Measurements from ENCODE around the gene PAQR6.
"Not testable (repeated sequence)": the region's sequence is repeated elsewhere in the genome, so short reads cannot be mapped to it uniquely, and the experiment has no call there.

The PAQR6 gene

DNA sequence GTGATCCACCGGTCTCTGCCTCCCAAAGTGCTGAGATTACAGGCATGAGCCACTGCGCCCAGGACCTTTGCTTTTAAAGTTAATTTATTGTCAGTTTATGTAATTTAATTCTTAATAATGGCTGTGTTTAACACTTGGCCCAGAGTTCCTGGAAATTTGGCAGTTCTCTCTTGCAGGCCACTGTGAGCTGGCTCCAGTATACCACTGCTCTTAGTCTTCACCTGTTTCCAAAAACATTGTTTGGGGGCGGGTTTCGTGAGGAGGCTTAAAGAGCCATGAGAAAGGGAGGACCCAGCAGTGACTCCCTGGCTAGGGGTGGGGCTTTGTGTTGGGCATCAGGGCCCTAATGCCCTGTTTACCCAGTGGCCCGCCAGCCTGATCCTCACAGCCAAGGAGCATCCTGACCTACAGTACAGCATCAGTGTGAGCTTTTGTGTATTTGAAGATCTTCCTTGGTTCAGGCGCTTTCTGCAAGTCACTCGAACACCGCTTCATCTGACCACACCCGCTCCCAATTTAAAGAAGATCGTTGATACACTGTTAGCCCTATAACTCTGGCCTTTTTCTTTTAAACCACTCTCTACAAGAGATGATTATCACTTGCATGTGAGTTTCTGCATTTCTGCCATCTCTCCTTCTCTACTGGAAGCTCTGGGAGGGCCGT lies 17.9 kb downstream of the PAQR6 start:
- peak; percentile 29 for DNase-seq

DNA sequence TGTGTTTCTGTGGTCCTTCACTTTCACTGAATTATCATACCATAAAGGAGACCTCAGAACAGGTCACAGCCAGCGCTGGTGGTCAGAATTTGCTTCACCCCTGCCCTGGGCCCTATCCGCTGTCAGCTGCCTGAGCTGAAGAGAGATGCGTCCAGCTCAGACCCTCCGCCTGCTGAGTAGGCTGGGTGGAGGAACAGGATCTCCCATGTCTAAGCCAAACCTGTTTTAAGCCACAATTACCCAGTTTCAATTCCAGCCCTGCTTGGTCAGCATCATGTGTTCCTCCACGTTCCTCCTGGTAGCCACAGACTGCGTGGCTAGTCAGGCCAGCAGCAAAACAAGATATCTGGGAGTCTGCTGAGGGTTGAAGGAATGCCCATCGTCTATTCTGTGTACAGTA lies 19.4 kb downstream of the PAQR6 start:
- DNase-seq = peak; percentile 41

DNA sequence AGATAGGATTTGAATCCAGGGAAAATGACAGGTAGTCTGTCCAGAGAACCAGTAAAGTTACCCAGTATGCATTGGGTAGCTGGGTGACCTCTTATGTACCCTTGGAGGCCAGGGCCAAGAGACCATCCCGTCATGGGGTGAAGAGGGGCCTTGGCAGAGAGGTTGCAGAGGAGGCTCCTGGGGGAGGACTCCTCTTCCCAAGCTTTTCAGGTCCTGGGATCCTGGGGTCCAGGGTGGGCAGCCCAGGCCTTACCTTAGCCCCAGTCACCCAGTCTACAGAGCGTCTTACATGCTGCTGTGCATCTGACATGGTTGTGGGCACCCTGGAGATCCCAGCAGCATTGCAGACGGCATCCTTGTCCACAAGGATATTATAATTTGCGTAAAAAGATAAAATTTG lies 21.1 kb downstream of the PAQR6 start:
- no peak for DNase-seq

DNA sequence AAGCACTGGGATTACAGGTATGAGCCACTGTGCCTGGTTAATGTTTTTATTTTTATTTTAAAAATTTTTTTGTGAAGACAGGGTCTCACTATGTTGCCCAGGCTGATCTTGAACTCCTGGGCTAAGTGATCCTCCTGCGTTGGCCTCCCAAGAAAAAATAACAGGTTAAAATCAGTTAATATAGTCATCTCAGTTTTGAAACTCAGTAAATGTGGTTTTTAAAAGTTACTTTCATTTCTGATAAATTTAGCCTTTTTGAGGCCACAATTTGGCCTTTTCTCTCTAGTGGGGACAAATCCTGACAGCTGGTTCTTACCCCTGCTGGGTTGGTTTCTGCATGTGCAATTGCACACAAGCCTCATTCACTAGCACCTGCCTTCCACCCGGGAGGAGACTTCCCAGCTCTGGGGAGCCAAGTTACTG lies 21.7 kb downstream of the PAQR6 start:
- DNase-seq = no peak

DNA sequence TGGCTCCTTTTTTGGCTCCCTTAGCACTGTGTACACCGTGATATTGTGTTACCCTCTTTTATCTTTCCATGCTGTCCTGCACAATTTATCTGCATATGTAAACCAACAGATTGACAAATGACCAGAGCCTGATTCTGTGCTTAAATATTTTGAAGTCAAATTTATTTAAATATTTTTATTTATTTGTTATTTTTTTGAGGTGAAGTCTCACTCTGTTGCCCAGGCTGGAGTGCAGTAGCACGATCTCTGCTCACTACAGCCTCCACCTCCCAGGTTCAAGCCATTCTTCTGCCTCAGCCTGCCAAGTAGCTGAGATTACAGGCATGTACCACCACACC lies 22.2 kb downstream of the PAQR6 start:
- no peak for DNase-seq

DNA sequence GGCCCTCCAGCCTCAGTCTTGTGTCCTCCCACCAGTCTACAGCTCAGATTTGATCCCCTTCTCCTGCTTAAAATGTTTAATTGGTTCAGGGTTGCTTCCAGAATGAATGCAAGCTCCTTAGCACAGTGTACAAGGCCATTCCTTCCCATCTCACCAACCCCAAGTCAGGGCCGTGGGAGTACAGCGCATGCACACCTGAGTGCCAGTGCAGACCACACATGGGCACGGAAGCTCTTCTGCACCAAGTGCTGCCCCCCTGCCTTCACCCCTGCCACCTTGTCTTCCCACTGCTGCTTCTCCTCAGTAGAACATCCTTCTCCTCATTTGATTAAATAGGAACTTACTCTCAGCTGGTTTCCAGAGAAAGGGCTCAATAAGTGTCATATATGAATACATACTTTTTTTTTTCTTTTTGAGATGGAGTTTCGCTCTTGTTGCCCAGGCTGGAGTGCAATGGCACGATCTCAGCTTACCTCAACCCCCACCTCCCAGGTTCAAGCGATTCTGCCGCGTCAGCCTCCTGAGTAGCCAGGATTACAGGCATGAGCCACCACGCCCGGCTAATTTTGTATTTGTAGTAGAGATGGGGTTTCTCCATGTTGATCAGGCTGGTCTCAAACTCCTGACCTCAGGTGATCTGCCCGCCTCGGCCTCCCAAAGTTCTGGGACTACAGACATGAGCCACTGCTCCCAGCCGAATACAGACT lies 25.7 kb downstream of the PAQR6 start:
- no peak for DNase-seq

DNA sequence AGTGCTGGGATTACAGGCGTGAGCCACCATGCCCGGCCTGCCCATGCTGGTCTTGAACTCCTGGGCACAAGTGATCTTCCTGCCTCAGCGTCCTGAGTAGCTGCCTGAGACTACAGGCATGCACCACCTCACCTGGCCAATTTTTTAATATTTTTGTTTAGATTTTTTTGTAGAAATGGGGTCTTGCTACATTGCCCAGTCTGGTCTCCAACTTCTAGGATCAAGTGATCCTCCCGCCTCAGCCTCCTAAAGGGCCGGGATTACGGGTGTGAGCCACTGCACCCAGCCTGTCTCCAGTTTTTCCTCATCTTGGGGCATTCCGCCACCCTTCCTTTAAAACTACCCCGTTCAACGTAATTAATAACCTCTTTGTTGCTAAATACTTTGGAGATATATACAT lies 27.6 kb downstream of the PAQR6 start:
- no peak for DNase-seq

DNA sequence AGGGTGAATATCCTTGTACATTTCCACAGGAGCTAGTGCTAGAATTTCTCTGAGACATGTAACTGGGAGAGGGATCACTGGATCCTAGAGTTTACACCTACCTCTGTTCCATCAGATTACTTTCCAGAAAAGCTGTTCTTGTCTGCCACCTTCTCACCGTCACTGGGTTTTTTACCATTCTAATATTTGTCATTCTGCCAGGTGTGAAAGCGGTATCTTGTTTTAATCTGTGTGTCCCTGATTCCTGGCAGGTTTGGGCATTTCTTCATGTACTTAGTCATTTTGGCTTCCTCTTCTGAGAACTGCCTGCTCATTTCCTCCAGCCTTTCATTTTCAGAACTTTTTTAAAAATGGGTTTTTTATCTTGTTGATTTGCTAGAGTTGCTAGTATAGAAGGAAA lies 30.0 kb downstream of the PAQR6 start:
- no peak for DNase-seq

DNA sequence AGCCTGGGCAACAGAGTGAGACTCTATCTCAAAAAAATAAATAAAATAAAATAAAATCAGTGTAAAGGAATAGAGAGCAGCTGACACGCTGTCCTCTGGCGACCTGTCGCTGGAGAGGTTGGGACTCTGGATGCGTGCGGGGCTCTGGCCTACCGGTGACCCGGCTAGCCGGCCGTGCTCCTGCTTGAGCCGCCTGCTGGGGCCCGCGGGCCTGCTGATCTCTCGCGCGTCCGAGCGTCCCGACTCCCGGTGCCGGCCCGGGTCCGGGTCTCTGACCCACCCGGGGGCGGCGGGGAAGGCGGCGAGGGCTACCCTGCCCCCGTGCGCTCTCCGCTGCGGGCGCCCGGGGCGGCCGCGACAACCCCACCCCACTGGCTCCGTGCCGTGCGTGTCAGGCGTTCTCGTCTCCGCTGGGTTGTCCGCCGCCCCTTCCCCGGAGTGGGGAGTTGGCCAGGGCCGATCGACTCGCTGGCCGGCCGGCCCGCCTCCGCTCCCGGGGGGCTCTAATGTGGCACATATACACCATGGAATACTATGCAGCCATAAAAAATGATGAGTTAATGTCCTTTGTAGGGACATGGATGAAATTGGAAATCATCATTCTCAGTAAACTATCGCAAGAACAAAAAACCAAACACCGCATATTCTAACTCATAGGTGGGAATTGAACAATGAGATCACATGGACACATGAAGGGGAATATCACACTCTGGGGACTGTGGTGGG lies 31.3 kb downstream of the PAQR6 start:
- not testable (repeated sequence) for DNase-seq

DNA sequence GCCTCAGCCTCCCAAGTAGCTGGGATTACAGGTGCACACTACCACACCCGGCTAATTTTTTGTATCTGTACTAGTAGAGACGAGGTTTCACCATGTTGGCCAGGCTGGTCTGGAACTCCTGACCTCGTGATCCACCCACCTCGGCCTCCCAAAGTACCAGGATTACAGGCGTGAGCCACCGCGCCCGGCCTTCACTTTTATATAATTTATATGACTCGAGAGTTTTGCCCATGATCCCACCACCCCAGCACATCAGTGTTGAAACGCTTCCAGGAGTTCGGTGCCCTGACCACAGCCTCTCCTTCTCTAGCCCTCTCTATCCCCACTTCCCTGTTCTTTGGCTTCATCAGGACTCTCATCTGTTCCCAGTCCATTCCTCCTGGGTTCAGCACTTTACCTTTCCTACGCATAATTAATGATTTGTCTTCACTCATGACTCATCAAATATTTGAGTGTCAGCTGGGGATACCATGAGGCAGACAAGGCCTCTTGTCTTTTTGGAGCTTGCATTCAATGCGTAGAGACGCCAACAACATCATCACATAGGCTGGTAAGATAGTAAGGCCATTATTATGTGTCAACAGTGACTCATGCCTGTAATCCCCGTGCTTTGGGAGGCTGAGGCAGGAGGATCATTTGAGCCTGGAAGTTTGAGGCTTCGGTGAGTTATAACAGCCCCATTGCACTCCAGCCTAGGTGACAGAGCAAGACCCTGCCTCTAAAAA lies 33.7 kb downstream of the PAQR6 start:
- no peak for DNase-seq

DNA sequence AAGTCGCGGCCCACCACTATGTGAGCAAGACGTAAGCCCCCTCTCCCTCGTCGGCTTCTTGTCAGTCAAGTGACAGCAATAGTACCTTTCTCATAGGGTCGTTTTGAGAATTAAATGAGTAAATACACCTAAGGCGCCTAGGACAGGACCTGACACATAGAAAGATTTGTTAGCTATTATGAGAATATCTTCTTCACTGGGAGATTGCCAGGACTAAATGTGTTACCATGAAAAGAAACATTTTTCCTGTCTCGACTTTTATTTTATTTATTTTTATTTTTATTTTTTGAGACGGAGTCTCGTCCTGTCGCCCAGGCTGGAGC lies 34.3 kb downstream of the PAQR6 start:
- no peak for DNase-seq

DNA sequence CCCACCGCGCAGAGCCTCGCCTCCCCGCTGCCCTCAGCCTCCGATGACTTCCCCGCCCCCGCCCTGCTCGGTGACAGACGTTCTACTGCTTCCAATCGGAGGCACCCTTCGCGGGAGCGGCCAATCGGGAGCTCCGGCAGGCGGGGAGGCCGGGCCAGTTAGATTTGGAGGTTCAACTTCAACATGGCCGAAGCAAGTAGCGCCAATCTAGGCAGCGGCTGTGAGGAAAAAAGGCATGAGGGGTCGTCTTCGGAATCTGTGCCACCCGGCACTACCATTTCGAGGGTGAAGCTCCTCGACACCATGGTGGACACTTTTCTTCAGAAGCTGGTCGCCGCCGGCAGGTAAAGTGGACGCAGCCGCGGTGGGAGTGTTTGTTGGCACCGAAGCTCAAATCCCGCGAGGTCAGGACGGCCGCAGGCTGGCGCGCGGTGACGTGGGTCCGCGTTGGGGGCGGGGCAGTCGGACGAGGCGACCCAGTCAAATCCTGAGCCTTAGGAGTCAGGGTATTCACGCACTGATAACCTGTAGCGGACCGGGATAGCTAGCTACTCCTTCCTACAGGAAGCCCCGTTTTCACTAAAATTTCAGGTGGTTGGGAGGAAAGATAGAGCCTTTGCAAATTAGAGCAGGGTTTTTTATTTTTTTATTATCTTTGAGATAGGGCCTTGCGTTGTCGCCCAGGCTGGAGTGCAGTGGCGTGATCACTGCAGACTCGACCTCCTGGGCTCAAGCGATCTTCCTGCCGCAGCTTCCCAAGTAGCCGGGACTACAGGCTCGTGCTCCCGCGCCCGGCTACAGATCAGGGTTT lies 34.8 kb downstream of the PAQR6 start, which contains the start of gene PMF1:
Gene PMF1, plus strand, starts transcription at position 175 of the 811 bp plus-strand sequence. Its CDS starts 9 bp downstream, at position 184.
- DNase-seq = peak; percentile 98

DNA sequence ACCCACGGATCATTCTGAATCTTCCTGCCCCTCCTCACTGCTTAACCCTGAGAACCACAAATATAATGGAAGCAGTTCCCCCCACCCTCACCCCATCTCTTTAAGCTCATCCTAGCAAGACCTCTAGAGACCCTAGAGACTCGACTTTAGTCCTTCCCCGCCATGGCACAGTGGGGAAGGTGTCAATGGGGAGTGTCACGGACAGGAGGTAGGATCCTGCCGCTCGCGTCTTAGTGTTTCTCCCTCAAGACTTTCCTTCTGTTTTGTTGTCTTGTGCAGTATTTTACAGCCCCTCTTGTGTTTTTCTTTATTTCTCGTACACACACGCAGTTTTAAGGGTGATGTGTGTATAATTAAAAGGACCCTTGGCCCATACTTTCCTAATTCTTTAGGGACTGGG lies 35.7 kb downstream of the PAQR6 start:
- DNase-seq = no peak

DNA sequence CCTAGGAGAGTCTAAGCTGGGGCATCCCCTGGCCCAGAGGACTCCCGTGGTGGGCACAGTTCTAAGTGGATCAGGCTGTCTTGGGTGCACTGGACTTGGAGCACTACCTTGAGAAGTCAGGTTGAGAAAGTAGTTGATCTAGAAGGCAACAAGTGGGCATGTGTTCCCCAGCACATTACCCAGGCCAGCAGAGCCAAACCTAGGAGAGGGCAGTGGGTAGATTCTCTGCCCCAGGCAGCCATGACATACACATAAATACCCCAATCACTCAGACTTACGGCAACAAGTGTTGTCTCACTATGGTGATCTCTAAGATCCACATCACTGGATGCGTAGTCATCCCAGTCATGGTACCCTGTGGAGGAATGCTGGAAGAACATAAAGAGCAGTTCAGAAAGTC lies 36.6 kb downstream of the PAQR6 start:
- DNase-seq = no peak

DNA sequence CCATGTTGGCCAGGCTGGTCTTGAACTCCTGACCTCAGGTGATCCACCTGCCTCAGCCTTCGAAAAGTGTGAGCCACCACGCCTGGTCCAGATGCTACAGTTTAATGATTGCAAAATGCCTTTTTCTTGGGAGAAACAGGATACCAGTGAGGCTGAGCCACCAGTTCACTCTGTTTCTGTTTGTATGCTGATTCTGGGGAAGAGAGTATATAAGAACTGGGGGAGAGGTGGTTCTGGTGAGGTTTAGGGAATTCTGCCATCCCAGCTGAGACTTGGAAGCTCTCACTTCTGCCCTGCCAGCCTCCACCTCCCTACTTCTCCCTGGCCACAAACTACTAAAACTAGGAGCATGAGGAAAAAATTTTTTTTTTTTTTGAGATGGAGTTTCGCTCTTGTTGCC lies 43.2 kb downstream of the PAQR6 start:
- no peak for DNase-seq

DNA sequence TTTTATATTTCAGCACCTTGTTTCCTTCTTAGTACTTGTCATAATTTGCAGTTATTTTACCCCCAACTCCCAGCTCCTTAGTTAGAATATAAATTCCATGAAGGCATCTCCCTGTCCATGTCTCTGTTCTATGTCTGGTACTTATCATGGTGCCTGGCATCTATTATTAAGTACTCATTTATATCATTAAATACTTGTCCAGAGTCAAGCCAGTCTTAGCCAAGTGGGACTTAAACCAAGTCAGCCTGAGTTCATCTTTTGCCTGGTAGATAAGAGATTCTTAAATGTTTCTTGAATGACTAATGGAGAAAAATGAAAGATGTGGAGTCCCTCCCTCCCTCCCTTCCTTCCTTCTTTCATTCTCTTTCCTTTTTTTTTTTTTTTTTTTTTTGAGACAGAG lies 44.5 kb downstream of the PAQR6 start:
- DNase-seq = no peak

DNA sequence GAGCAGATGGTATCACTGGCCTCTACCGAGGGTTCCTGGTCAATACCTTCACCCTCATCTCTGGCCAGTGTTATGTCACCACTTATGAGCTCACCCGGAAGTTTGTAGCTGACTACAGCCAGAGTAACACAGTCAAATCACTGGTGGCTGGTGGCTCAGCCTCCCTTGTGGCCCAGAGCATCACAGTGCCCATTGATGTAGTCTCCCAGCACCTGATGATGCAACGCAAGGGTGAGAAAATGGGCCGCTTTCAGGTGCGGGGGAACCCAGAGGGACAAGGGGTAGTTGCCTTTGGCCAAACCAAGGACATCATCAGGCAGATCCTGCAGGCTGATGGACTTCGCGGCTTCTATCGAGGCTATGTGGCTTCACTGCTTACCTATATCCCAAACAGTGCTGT lies 47.8 kb downstream of the PAQR6 start:
- DNase-seq = no peak

DNA sequence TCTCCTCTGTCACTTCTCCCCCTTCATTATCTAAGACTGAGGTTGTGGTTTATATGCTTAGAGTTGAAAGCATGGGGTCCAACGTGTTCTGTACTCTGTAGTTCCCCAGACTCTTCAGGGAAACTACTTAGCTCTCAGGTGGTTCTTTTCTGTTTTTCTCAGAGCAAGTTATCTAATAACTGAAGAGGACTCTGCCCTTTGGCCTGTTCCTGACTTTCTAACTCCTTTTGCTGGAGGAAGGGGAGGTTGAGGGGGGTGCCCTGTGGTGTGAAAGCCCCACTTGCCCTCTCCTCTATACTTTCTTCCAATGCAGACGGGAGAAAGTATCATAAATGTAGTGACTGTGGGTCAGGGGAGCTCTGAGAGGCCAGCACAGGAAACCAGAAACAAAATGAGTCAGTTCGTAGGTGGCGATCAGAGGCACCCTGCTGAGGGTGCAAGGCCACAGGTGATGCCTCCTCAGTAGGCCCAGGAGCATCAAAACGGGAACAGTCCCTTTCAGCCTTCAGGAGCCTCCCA lies 49.0 kb downstream of the PAQR6 start:
- no peak for DNase-seq

DNA sequence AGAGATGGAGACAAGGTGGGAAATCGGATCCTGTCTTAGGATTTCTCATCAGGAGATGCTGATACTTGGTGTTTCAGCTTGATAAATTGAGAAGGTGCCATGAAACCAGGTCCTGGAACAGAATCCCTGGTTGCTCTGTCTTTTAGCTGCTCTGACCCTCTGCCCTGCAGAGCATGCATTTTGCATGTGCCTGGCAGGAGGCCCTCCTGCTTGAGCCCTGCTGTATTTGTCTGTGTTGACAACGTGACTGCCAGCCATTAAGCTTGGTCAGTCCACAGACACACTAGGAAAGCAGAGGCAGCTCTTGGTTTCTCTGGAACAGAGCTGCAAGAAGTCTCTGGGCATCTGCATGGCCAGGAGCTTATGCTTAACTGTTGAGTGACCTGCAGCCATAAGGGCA lies 51.4 kb downstream of the PAQR6 start:
- no peak for DNase-seq

DNA sequence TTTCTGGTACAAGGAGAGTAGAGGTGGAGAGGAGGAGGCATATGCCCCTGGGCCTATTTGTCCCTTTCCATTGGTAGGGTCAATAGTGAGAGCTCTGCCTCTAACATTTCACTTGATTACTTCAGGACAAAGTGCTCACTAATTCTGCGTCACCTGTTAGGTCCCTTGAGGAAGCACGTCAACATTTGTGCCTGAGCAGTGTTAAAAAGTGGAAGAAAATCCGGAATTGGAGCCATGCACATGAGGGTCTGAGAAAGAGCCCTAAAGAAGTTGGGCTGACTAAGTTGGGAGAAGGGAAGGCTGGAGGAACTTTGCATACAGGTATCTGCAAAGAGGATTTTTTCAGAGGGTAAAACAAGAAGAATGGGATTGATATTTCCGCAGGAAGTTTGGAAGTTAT lies 52.0 kb downstream of the PAQR6 start:
- no peak for DNase-seq

DNA sequence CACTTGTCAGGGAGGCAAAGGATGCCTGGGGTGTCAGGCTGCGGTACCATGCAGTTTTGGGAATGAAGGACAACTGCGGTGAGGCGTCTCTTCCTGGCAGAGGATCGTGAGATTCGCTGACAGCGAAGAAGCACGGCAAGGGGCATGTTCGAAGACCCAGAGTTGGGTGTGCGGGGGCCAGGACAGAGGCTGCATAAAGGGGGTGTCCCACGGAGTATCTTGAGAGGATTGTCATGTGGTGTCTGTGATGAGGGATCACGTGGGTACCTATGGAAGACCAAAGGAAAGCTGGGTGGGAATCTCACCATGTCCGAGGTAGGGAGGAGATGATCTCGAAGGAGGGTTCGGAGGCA lies 53.6 kb downstream of the PAQR6 start:
- no peak for DNase-seq

DNA sequence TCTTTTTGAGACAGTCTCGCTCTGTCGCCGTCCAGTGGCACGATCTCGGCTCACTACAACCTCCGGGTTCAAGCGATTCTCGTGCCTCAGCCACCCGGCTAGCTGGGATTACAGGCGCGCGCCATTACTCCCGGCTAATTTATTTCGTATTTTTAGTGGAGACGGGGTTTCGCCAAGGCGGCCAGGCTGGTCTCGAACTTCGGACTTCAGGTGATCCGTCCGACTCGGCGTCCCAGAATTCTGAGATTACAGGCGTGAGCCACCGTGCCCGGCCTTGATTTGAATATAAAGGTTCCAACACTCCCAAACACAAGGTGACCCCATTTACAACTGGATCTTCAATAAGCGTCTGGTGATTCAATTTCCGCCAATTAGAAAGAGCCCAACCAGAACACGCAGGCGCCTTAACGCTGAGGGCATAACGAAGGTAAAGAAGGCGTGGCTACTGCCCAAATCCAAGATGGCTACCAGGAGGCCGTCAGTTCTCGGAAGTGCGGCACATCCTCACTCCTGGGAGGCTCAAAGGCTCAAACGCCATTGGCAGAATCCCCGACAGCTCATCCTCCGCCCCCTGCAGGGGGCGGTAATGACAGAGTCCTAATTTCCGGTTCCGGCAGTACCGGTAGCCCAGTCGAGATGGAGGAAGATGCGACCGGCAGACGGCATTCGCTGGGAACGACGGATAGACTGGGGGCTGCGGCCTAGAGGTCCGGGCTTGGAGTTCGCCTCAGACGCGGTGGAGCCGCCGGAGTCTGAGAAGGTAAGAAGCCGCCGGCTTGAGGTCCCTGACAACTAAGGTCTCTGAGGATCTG lies 54.2 kb downstream of the PAQR6 start, which contains the start of gene SLC25A44:
Gene SLC25A44, plus strand, starts transcription at position 617 of the 812 bp plus-strand sequence. CDS start 5,744 bp downstream, outside the sequence.
- DNase-seq = peak; percentile 98
